Dendritic cell treated with granulocyte-macrophage colony-stimulating factor and Interleukin-4, amounts not matched to agents 40 ng/mL and 50 ng/mL, for 4 days (primary cell): ENCODE results near the gene MIPEP.
"Not testable (repeated sequence)": the region's sequence is repeated elsewhere in the genome, so short reads cannot be mapped to it uniquely, and the experiment has no call there.

Experiments
- H3K27ac Mint-ChIP-seq: one replicate; pipeline ENCODE4 v1.8.0; 2022; ENCODE audit warnings: mild to moderate bottlenecking, mixed read lengths
- H3K27me3 Mint-ChIP-seq: one replicate; pipeline ENCODE4 v1.8.0; 2022; ENCODE audit warnings: mild to moderate bottlenecking, mixed read lengths
- H3K36me3 Mint-ChIP-seq: one replicate; pipeline ENCODE4 v1.8.0; 2022; ENCODE audit warnings: low read depth, mixed read lengths
- H3K4me1 Mint-ChIP-seq: one replicate; pipeline ENCODE4 v1.8.0; 2022; ENCODE audit warnings: low read depth, mixed read lengths
- H3K4me3 Mint-ChIP-seq: one replicate; pipeline ENCODE4 v1.8.0; 2022; ENCODE audit warnings: mild to moderate bottlenecking, moderate library complexity, mixed read lengths
- H3K9me3 Mint-ChIP-seq: one replicate; pipeline ENCODE4 v1.8.0; 2022; ENCODE audit warnings: mixed read lengths
- intact Hi-C: fragments of 100-400 bp; cut with micrococcal nuclease; formaldehyde crosslinking; loops from one replicate; pipeline ENCODE4 v1.15.0; 2022

Gene MIPEP

DNA sequence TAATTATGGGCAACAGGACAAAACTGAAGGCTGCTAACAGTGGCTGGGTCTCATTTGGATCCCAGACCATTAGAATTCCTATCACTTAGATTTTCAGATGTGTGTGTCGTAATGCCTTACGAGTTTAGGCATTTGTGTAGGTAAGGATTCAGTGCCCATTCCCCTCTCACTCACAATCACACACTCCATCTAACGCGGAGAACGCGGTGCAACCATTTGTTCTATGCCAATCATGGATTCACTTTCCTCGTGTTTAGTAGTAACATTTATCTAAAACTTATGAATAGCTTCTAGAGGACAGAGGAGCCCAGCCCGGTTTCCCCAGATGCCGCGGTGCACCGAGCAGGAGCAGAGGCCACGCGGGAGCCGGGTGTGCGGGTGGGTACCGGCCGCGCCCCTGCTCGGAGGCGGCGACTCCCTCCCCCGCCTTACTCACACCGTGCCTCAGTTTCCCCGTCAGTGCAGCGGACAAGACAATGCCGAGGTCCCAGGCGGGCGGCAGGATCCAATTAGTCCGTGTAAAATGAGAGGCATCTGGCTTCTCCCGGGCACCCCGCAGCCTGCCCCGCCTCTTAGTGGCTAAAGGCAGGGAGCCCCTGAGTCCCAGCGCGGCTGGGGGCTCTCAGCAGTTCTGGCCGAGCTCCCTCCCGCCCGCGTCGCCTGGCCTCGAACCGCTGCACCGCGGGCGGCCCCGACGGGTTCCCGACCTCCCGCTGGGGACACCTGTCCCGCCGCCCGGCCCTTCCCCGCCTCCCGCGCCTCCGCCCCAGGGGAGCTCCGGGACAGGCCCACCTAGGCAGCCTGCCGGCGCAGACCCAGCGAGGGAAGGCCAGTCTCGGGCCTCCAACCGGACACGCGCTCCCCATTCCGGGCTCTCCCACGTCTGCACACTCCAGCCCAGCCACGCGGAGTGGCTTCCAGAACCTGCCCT is 14.0 kb upstream of the MIPEP start:
- Mint-ChIP-seq H3K36me3 (no peaks in the 10 kb centered on the region), H3K4me3 (no peak overlapping the region), H3K27ac (no peak overlapping the region), H3K27me3 (peaks cover 47% of the 10 kb centered on the region), H3K4me1 (peaks cover 5% of the 10 kb centered on the region), H3K9me3 (no peaks in the 10 kb centered on the region)
- intact Hi-C loops, result loop anchor here (5.0 kb wide), 1 partner anchor 436 kb away; no protein-coding TSS in a partner anchor

DNA sequence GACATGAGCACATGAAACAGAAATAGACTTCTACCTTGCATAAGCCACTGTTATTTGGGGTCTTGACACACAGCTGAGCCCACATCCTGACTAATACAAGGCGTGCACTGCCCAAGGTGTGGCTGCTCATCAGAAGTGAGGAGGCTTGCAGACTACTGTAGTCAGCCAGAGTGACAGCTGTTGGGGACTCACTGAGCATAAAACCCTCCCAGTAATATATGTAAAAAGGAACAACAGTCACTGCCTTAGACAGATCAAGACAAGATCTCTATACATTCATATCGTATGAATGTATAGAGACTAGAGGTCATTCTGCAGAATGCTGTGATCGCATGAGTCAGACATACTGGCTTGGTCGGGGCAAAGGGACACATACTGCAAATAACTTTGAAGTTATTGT is 12.2 kb upstream of the MIPEP start:
- intact Hi-C loops, result loop anchor here (5.0 kb wide), 1 partner anchor 434 kb away; no protein-coding TSS in a partner anchor
- H3K9me3 Mint-ChIP-seq, result no peaks in the 10 kb centered on the region
- H3K4me3 Mint-ChIP-seq, result no peak overlapping the region
- H3K4me1 Mint-ChIP-seq, result peaks cover 5% of the 10 kb centered on the region
- H3K27me3 Mint-ChIP-seq, result peaks cover 42% of the 10 kb centered on the region
- no peaks in the 10 kb centered on the region for H3K36me3 Mint-ChIP-seq
- H3K27ac Mint-ChIP-seq, result no peak overlapping the region

DNA sequence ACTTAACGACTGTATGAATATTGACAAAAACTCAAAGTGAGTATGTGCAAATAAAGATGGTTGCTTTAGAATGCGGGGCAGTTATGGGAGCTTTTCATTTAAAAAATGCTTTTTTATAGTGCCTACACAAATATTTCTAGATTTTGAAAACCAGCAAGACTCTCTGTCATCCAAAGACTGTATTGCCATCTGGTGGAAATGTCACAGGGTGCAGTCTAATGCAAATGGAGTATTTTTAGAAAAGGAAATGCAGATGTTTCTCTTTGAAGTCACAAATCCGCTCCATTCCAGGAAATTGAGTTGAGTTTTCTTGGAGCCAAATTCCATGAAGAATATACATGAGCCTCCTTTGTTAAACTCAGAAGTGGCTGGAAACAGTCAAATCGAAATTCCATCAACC is 10.4 kb upstream of the MIPEP start:
- H3K27me3 Mint-ChIP-seq, result peaks cover 37% of the 10 kb centered on the region
- H3K4me3 Mint-ChIP-seq, result no peak overlapping the region
- H3K27ac Mint-ChIP-seq, result no peak overlapping the region
- peaks cover 5% of the 10 kb centered on the region for H3K4me1 Mint-ChIP-seq
- H3K36me3 Mint-ChIP-seq, result no peaks in the 10 kb centered on the region
- no peaks in the 10 kb centered on the region for H3K9me3 Mint-ChIP-seq
- intact Hi-C loops, result no loop called here

DNA sequence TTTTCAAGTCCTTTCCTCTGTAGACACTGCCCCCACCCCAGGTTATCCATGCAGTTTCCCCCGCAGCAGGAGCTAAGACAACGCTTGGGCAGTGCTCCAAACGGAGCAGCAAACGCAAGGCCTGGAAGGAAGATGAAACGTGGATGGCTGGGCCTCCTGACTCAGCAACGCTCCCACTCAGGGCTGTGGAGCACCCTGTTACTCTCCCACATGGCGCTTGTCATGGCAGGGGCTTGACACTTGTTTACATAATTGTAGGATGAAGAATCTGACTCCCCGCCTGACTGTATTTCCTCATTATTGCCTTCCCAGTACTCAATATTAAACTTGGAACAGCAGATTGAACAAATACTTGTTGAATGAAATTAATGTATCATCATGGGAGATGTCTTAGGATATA is 8.9 kb upstream of the MIPEP start:
- Mint-ChIP-seq H3K9me3 (no peaks in the 10 kb centered on the region), H3K36me3 (no peaks in the 10 kb centered on the region)
- intact Hi-C loops, result no loop called here

DNA sequence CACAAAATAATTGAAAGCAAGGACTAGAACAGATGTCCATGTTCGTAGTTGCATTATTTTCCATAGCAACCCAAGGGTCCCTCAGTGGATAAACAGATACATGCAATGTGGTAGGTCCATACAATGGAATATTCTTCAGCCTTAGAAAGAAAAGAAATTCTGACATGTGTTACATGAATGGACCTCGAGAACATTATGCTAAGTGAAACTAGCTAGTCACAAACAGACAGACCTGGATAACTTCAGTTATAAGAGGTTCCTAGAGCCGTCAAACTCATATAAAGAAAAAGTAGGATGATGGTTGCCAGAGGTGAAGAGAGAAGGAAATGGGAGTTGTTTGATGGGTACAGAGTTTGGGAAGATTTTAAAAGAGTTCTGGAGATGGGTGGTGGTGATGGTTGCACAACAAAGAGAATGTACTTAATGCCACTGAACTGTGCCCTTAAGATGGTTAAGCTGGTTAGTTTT is 8.3 kb upstream of the MIPEP start, which contains the start of gene C1QTNF9B:
TSS of gene C1QTNF9B (minus strand) at position 51 of the 468 bp plus-strand sequence.
- intact Hi-C loops, H3K4me3 Mint-ChIP-seq, H3K4me1 Mint-ChIP-seq, H3K27ac Mint-ChIP-seq, H3K9me3 Mint-ChIP-seq, H3K36me3 Mint-ChIP-seq: not testable (repeated sequence)
- H3K27me3 Mint-ChIP-seq, result peaks cover 18% of the 10 kb centered on the region

More for the DNA sequence above, 8.9 kb upstream of the MIPEP start:
- H3K27ac Mint-ChIP-seq, result no peak overlapping the region
- H3K4me3 Mint-ChIP-seq, result no peak overlapping the region
- peaks cover 24% of the 10 kb centered on the region for H3K27me3 Mint-ChIP-seq
- no peaks in the 10 kb centered on the region for H3K4me1 Mint-ChIP-seq

DNA sequence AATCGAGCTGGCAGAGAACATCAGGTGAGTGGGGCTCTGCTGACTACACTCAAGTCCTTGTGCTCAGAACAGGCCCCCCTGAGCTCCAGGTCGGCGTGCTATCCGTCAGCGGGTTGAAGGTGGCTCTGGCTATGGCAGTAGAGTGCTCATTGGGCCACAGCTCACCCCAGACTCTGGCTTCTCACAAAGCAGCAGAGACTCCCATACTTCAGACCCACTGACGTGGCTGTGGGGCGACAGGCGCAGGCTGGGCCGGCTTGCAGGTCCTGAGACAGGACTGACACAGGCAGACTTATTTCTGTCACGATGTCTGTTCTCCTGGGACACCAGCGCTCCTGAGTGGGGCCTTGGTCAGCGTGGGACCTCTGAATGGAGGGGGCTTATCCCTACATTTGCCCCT is 5.5 kb upstream of the MIPEP start:
- H3K36me3 Mint-ChIP-seq, H3K9me3 Mint-ChIP-seq, H3K4me3 Mint-ChIP-seq, H3K27me3 Mint-ChIP-seq, H3K27ac Mint-ChIP-seq, H3K4me1 Mint-ChIP-seq, intact Hi-C loops: not testable (repeated sequence)

DNA sequence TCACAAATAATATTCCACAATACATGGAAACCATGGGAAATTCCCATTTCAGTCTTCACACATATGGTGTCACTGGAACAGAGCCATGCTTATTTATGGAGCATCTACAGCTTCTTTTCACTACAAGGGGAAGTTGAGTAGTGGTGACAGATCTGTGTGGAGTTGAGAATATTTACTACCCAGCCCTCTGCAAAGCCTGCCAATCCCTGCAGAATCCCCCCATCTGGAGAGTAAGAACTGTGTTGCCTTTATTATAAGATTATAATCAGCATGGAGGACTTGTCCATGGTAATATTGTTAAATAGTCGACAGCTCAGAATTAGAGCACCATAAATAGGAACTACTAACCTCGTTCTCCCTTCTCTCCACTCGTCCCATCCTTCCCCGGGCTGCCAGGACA is 4.6 kb upstream of the MIPEP start:
- H3K9me3 Mint-ChIP-seq, H3K36me3 Mint-ChIP-seq, H3K4me1 Mint-ChIP-seq, H3K27ac Mint-ChIP-seq, H3K27me3 Mint-ChIP-seq, intact Hi-C loops, H3K4me3 Mint-ChIP-seq: not testable (repeated sequence)

DNA sequence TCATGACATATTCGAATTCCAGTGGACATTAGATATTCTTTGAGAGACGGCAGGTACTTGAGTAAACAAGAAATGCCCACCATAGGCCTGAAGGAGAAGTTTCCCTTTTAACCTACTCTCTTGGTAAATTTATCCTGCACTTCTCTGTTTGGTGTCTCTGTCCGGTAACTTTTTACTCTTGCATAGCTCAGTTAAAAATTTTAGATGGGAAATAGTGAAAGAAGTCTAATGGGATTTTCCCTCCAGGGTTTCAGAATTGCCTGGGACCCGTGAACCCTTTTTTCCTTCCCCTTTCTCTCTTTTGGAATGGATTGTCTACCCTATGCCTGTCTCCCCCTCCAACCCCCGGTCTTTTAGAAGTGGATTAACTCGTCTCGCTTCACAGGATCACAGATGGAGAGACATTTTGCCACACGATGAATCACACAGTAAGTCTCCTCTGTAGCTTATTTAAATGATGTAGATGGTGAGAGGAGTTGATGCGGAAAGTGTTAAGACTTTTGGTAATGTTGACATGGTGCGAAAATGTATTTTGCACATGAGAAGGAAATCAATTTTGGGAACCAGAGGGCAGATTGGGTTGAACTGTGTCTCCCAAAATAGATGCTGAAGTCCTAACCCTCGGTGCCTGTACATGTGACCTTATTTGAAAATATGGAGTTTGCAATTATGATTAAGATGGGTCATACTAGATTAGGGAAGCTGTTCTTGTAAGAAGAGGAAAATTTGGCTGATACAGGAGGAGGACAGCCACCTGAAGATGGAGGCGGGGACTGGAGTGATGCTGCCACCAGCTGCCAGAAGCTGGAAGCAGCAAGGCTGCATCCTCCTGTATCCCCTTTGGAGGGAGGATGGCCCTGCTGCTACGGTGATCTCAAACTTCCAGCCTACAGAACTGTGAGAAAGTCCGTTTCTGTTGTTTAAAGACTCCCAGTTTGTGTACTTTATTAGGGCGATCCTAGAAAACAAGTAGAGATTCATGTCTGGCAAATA is 711 bp upstream of the MIPEP start:
- Mint-ChIP-seq H3K36me3 (peaks cover 13% of the 10 kb centered on the region), H3K4me3 (peak overlapping the region; percentile 90), H3K27me3 (no peaks in the 10 kb centered on the region), H3K4me1 (peaks cover 15% of the 10 kb centered on the region), H3K27ac (peak overlapping the region; percentile 87), H3K9me3 (no peaks in the 10 kb centered on the region)
- intact Hi-C loops, result loop anchor here (10.0 kb wide), 1 partner anchor 515 kb away; no protein-coding TSS in a partner anchor

DNA sequence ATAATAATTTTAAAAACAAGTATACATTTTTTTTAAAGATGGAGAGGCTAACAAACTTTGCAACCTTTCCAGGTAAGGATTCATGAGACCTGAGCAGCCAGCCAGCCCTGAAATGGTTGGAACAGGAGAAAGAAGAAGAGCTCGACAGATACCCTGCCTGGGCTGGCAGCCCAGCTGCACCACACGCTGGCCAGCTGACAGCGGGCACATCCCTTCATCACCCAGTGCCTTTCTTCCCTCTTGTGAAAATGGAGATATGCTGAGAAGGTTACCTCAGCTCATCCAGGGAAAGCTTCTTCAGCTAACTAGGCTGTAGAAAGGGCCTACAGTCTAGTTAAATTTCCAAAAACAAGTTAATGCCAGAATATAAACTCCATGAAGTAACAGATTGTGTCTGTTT is 4.8 kb downstream of the MIPEP start:
- H3K4me1 Mint-ChIP-seq, result not testable (repeated sequence)
- peaks cover 47% of the 10 kb centered on the region for H3K36me3 Mint-ChIP-seq

DNA sequence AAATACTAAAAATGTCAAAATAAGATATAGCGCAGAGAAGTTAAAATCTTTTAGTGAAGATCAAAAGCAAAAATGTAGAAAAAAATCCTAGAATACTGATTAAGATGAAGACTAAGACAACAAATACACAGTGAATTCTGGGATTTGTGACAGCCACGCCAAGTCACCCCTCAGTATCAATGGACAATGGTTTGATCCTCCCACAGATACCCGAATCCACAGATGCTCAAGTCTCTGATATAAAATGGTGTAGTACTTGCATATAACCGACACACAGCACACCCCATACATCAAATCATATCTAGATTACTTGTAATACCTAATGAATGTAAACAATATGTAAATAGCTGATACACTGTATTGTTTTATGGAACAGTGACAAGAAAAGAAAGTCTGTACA is 5.9 kb downstream of the MIPEP start:
- intact Hi-C loops, result loop anchor here (10.0 kb wide), 1 partner anchor 508 kb away; no protein-coding TSS in a partner anchor
- H3K36me3 Mint-ChIP-seq, result peaks cover 47% of the 10 kb centered on the region
- no peak overlapping the region for H3K27ac Mint-ChIP-seq
- H3K4me3 Mint-ChIP-seq, result no peak overlapping the region
- H3K9me3 Mint-ChIP-seq, result no peaks in the 10 kb centered on the region
- H3K27me3 Mint-ChIP-seq, result no peaks in the 10 kb centered on the region
- peaks cover 4% of the 10 kb centered on the region for H3K4me1 Mint-ChIP-seq

More for the DNA sequence above, 4.8 kb downstream of the MIPEP start:
- H3K27ac Mint-ChIP-seq, H3K4me3 Mint-ChIP-seq, H3K9me3 Mint-ChIP-seq, H3K27me3 Mint-ChIP-seq: not testable (repeated sequence)
- intact Hi-C loops, result loop anchor here (10.0 kb wide), 1 partner anchor 510 kb away; no protein-coding TSS in a partner anchor

DNA sequence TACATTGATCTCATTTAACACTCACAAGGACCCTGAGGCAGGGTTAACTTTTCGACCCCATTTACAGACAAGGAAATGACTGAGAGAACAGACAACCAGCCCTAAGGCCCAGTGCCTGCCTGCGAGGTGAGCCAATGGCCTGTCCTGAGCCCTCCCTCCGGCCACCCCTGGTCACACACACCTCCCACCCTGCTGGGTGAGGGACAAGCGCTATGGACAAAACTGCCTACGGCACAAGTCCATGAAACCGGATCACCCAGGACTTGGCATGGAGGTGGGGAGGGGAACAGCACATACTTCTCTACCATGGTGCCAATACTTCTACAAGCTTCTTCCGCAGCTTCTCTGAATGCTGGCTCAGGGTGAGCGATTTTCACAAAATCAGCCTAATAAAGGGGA is 7.8 kb downstream of the MIPEP start:
- H3K36me3 Mint-ChIP-seq, result peaks cover 47% of the 10 kb centered on the region
- not testable (repeated sequence) for H3K4me1 Mint-ChIP-seq, H3K27me3 Mint-ChIP-seq, H3K4me3 Mint-ChIP-seq, H3K27ac Mint-ChIP-seq, H3K9me3 Mint-ChIP-seq
- intact Hi-C loops, result loop anchor here (10.0 kb wide), 1 partner anchor 507 kb away; no protein-coding TSS in a partner anchor

DNA sequence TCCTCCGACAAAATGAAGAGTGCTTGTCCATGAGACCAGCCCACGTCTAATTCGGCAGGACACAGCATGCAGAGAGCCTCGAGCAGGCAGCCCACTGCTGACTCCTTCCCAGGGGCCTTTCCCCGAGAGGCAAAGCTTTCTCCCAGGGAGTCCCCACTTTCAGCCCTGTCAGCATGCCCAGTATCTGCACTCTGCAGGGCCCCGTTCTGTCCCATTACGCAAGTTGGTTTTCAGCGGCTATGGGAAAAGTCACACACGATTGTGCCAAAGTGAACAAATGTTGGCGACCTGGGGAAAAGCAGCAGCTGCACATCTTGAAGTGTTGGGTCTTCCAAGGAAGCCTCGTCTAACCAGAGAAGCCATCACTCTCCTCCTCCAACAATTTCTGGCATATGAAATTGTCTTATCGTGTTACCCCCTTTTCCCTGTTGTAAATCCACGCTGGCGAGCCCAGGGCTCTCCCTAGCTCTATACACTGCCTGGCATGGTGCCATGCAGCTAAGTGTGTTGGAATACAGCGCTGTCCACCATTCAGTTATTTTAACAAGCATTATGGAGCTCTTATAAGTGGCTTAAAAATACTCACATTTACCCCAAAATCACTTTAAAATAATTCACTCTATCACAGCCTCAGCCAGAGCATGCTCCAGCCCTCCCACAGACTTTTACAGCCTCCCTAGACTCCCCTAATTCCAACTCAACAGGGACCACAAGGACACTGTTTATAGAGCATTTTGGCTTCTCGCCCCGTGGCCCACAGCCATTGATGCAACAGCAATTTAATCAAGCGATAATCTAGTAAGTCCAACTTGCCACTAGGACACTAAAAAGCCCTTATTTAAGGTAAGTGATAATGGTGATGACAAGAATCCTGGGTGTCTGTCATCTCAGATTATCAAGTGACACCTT is 8.5 kb downstream of the MIPEP start:
- H3K27me3 Mint-ChIP-seq, H3K27ac Mint-ChIP-seq, H3K4me3 Mint-ChIP-seq, H3K4me1 Mint-ChIP-seq, H3K9me3 Mint-ChIP-seq: not testable (repeated sequence)
- peaks cover 53% of the 10 kb centered on the region for H3K36me3 Mint-ChIP-seq
- intact Hi-C loops, result loop anchor here (10.0 kb wide), 1 partner anchor 506 kb away; no protein-coding TSS in a partner anchor

DNA sequence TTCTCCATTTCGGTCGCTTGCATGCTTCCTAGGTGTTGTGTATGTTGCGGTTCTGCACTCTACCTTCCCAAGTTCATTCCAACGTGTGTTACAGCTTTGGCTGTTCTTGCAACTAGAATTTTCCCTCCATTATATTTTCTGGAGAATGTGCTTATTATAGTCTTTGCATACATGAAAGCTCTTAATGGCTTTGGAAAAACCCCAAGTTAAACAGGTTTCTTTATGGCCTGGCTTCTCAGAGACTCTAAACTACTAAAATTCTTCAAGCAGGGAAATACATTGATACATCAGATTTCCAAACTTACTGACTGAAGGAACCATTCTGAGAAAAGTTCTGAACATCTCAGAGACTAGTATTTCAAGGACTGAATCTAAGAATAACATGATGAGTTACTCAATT is 11.9 kb downstream of the MIPEP start:
- Mint-ChIP-seq H3K4me3 (no peak overlapping the region), H3K4me1 (no peaks in the 10 kb centered on the region), H3K27me3 (no peaks in the 10 kb centered on the region), H3K27ac (no peak overlapping the region), H3K36me3 (peaks cover 43% of the 10 kb centered on the region), H3K9me3 (no peaks in the 10 kb centered on the region)
- intact Hi-C loops, result no loop called here
